Right forelimb (tissue), 1 donor: Measurements from ENCODE around the gene FAM13C.

ENCODE experiments used
- DNase-seq: peaks from one replicate; pipeline ENCODE4 v3.0.0-alpha.2; 2018

FAM13C gene

DNA sequence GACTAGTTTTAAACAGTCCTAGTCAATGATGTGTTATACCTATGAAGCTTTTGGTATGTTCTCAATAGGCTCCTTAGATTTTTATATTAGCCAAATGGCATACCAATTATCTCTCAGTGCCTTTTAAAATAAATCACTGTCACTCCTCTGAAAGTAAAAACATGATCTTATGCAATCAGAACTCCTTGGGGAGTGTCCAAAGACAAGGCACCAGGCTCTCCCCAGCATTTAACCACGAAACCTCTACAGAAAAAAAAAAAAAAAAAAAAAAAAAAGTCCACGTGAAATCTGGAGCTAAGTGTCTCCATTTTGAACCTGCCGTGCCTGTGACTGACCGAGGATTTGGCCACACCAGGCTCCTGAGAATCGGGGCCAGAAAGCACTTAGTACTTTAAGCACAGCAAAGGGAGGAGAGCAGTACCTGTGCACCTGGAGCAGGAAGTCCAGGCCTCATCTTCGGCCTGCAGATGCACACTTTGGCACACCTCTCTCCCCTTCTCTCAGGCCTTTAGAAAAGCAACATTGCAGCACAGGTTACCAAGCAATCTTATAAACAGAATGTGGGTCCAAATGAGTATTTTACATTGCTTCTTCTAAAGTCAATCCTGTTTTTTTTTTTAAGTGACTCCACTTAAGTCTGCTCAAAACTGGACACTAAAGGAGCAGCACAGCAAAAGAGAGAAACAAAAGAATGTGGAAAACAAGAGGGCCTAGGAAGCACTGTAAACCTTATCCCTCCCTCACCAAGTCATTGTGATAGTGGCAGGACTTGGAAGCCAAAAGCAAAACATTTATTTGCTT lies 1.5 kb downstream of the FAM13C start:
- no peak for DNase-seq

DNA sequence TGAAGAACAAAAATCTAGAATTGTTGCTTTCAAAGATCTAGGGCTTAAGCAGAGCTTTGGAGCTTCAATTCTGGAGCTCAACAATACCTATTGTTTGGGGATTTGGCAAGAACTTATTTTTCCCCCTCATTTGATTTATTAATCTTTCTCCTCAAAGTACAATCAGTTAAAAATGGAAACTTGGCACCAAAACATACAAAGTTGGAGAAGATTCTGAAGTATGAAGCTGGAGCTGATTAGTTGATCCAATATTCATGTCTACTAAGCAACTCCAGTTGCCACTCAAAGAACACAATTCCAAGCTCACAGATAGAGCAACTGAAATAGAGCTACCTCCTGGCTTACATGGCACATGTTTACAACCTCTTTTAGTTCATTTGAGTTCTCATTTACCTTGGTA lies 3.8 kb downstream of the FAM13C start:
- no peak for DNase-seq

- no peak for DNase-seq
These were observed 7.9 kb downstream of the FAM13C start for GRCh38 chr10:59354434-59354833.

- DNase-seq: no peak
These were observed 11.8 kb downstream of the FAM13C start for GRCh38 chr10:59350558-59350957.

DNA sequence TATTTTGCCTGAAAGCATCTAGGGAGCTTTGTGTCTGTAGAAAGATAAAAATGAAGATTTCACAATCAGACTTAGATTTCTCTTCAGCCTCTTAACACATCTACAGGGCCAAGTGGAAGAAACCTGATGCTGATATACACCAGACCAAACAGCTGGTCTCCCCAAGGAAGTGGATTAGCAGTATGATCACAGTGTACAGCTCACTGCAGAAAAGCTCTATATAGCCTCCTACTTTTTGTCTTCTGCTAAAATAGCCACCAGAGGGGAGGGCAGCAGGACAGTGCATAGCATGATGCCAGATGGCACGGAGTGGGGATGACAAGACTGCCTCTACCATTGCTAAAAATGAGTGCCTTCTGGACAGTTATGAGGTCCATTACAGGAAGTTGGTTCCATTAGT lies 16.0 kb downstream of the FAM13C start:
- no peak for DNase-seq

DNA sequence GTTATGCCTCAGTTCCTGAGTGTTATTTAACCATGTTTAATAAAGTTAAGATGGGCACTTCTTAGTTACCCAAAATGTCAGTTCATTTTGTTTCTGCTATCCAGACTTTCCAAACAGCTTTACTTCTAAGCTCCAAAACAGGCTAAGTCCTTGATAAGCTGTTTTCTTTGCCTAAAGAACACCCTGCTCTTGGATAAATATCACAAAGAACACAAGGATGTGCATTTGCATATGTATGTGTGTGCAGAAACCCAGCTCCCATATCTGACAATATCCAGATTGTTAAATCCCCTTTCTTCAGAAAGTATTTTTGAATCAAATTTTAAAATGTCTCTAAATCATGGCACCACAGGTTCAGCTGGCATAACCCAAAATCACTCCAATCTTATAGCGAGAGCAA lies 19.6 kb downstream of the FAM13C start:
- DNase-seq: no peak

DNA sequence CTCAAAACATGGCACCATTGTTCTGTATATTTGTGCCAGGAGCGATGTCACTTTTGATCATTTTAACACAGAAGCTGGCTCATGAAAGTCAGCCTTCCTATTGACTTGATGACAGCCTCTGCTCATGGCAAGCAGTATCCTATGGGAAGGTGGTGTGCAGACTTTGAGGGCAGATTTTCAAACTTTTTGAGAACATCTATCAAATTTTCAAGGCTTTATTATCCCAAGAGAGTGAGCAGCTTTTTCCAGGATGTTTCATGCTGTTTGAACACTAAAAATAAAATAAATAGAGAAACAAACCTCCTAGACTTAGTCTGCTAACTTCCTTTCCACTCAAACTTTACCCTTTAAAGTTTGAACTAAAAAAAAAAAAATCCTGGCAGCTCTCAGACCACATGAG lies 20.3 kb downstream of the FAM13C start:
- DNase-seq: no peak

GRCh38 chr10:59340285-59340684 lies 22.1 kb downstream of the FAM13C start:
- DNase-seq: no peak

GRCh38 chr10:59339351-59339750 lies 23.0 kb downstream of the FAM13C start:
- no peak for DNase-seq

- DNase-seq: peak; percentile 60
These were observed 25.1 kb downstream of the FAM13C start for GRCh38 chr10:59337201-59337652.

DNA sequence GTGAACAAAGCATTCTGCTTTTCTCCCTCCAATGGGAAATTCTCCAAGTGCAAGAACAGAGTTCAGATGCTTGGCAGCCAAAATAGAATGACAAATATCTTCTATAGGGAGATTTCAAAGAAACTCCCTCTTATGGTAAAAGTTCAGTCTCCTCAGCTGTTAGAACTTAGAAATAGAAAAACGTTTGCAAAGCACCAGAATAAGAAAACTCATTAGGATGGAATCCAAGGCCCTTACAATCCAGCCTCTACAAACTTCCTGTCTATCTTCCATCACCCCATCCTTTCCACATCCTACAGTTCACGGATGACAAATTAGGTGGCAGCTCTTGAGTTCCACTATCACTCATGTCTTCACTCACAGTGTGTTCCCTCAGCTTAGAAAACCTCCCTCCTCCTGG lies 25.7 kb downstream of the FAM13C start:
- DNase-seq: peak; percentile 55

- no peak for DNase-seq
These were observed 26.9 kb downstream of the FAM13C start for GRCh38 chr10:59335497-59335896.

- no peak for DNase-seq
These were observed 28.6 kb downstream of the FAM13C start for GRCh38 chr10:59333701-59334100.

- DNase-seq: no peak
These were observed 29.8 kb downstream of the FAM13C start for GRCh38 chr10:59332581-59332980.

DNA sequence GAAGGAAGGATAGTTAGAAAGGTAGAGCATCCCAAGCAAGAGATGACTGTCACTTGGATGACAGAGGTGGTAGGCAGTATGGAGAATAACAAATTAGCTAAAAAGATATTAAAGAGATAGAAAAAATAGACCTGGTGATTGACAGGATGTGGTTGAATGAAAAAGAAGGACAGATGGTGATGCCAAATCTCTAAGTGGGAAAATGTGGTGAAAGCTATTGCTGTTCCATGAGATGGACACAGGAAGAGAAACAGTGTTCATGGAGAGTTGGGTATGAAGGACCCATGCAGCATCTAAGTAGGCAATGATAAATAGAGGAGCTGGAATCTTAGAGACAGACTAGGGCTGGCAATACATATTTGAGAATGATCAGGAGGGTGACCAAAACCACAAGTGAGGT lies 30.7 kb downstream of the FAM13C start:
- no peak for DNase-seq

- DNase-seq: no peak
These were observed 37.2 kb downstream of the FAM13C start for GRCh38 chr10:59325116-59325515.

DNA sequence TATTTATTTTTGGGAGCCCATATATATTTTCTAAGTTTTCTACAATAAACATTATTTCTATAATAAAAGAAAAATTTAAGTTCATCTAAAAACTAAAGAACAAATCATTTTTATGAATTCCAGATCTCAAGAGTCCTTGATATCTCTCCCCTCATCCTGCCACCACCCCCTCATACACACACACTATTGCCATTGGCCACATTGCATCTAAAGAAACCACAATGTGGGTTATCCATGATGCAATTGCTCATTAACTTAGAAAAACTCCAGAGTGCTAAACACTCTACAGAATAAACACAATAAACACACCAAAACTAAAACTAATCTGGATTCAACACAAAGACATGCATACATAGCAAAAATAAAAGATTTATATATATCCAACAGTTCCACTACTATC lies 37.8 kb downstream of the FAM13C start:
- no peak for DNase-seq

DNA sequence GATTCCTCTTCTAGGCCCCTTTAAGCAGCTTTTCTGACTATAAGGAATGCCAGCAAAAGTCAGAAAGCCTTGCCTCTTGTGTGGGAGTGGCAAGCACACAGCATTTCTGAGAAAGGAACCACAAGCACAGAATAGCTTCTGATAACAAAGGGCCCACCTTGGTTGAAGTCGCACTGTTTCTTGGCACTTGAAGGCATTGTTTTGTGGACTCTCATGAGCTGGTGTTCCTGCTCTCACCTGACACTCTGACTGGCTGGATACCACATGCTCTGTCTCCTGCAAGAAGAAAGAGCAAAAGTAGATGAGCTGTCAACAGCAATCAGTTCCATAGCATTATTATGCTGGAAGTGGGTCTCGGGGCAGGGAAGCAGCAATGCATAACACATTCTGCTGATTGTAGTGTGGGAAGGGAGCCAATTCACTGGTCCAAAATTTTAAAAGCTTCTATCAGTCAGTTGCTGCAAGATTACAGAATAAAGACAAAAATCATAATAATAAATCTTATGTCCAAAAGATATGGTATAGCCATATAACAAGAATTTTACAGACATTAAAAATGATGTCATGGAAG lies 38.4 kb downstream of the FAM13C start:
- DNase-seq: no peak

- DNase-seq: no peak
These were observed 39.3 kb downstream of the FAM13C start for GRCh38 chr10:59323036-59323459.

DNA sequence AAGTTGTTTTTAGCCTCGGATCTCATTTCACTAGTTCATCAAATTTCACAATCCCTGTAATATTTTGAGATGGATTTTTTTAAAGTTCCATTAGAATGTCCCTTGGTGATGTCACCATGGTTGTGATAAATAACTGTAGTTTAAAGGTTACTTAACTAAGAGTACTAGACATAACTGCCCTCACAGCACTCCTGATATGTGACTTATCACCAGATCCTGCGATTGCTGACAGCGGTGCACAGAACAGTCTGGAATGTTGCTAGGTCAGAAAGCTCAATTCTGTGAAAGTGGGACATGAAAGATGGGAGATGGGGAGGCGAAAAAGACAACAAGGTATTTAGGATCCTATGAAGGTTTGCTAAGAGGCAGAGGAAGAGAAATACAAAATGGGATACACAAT lies 40.2 kb downstream of the FAM13C start:
- no peak for DNase-seq

DNA sequence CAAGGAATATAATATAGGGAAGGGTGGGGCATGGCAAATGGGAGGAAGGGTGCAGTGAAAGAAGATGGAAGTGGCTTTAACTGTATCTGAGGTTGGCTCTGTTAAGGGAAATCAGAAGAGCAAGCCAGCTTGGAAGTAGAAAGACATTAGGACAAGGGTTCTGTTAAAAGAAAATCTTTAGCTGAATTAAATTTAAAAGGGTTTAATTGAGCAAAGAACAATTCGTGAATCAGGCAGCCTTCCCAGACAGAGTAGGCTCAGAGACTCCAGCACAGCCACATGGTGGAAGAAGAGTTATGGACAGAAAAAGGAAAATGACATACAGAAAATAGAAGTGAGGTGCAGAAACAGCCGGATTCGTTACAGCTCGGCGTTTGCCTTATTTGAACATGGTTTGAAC lies 42.0 kb downstream of the FAM13C start:
- DNase-seq: no peak

- no peak for DNase-seq
These were observed 42.5 kb downstream of the FAM13C start for GRCh38 chr10:59319854-59320253.

- DNase-seq: no peak
These were observed 45.3 kb downstream of the FAM13C start for GRCh38 chr10:59317066-59317465.

DNA sequence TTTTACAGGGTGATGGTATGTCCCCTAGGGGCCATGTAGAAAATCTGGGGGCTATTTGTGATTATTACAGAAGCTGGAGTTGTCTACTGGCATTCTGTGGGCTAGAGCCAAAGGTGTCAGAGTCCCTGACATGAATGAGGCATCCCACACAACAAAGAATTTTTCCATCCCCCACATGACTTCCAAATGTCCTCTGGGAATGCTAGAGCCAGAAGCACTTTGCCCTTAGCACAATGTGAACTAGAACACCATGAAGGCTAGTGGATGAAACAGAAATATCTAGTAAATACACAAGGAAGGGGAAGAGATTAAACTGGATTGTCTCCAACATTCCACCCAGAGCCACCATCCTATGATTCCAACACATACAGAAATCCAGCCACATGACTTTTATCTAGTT lies 46.9 kb downstream of the FAM13C start:
- no peak for DNase-seq

- no peak for DNase-seq
These were observed 48.1 kb downstream of the FAM13C start for GRCh38 chr10:59314268-59314667.
